GM23248 (cell line): ENCODE data around the gene TRIM44. TPM values are rescaled to one million over a fixed set of nuclear protein-coding genes. Genes with fewer than 3 reads are reported as not detected.
A peak's percentile ranks its signal among the peaks of the same experiment; 100 is the strongest.

Source experiments
- DNase-seq: peaks from one replicate; pipeline ENCODE4 v3.0.0-alpha.2; 2015
- H2AFZ ChIP-seq: fragments of 200-600 bp; sonication (generic); 2 replicates; pipeline ENCODE4 v1.6.1; 2016; ENCODE audit warnings: antibody characterized with exemption
- H3F3A ChIP-seq: fragments of 200-600 bp; sonication (generic); 2 replicates; pipeline ENCODE4 v1.6.1; 2016; ENCODE audit warnings: mild to moderate bottlenecking, antibody characterized with exemption, mixed run types; ENCODE audit not compliant: insufficient read depth
- H3K27ac ChIP-seq: fragments of 200-600 bp; sonication (generic); 2 replicates; pipeline ENCODE4 v1.5.1; 2016; ENCODE audit warnings: mild to moderate bottlenecking
- H3K27me3 ChIP-seq: fragments of 200-600 bp; sonication (generic); replicated peaks from 2 replicates; pipeline ENCODE4 v1.6.1; 2016; ENCODE audit warnings: mild to moderate bottlenecking; ENCODE audit not compliant: insufficient read depth
- H3K36me3 ChIP-seq: fragments of 200-600 bp; sonication (generic); 2 replicates; pipeline ENCODE4 v1.6.1; 2016; ENCODE audit warnings: low read depth, mild to moderate bottlenecking
- H3K4me1 ChIP-seq: fragments of 200-600 bp; sonication (generic); 2 replicates; pipeline ENCODE4 v1.6.1; 2016; ENCODE audit warnings: mild to moderate bottlenecking; ENCODE audit not compliant: insufficient read depth
- H3K4me2 ChIP-seq: fragments of 200-600 bp; sonication (generic); one replicate; pipeline ENCODE4 v1.6.1; 2016; ENCODE audit warnings: mild to moderate bottlenecking; ENCODE audit not compliant: unreplicated experiment
- H3K4me3 ChIP-seq: fragments of 200-600 bp; sonication (generic); 2 replicates; pipeline ENCODE4 v1.5.1; 2016; ENCODE audit warnings: mild to moderate bottlenecking
- H3K79me2 ChIP-seq: fragments of 200-600 bp; sonication (generic); 2 replicates; pipeline ENCODE4 v1.6.1; 2016; ENCODE audit warnings: mild to moderate bottlenecking; ENCODE audit not compliant: insufficient read depth
- H3K9ac ChIP-seq: fragments of 200-600 bp; sonication (generic); 2 replicates; pipeline ENCODE4 v1.6.1; 2016; ENCODE audit warnings: mild to moderate bottlenecking
- H3K9me2 ChIP-seq: fragments of 200-600 bp; sonication (generic); 2 replicates; pipeline ENCODE4 v1.6.1; 2016; ENCODE audit warnings: mixed run types, mild to moderate bottlenecking, moderate library complexity; ENCODE audit not compliant: insufficient read depth
- H3K9me3 ChIP-seq: fragments of 200-600 bp; sonication (generic); one replicate; pipeline ENCODE4 v1.6.1; 2017; ENCODE audit warnings: low read depth
- H4K20me1 ChIP-seq: fragments of 200-600 bp; sonication (generic); 2 replicates; pipeline ENCODE4 v1.6.0; 2016; ENCODE audit not compliant: insufficient read depth
- EZH2 ChIP-seq: fragments of 200-600 bp; sonication (generic); IDR thresholded peaks from 2 replicates; pipeline ENCODE4 v1.6.1; 2018; ENCODE audit warnings: antibody characterized with exemption, mild to moderate bottlenecking; ENCODE audit not compliant: insufficient read depth, poor library complexity, severe bottlenecking
- EZH2phosphoT487 ChIP-seq: fragments of 200-600 bp; sonication (generic); IDR thresholded peaks from 2 replicates; pipeline ENCODE4 v1.6.1; 2018; ENCODE audit warnings: antibody characterized with exemption, moderate library complexity, mild to moderate bottlenecking, low read depth; ENCODE audit not compliant: insufficient read depth
- WGBS, 2 experiments: methylation state at CpG; one replicate each; pipeline ENCODE4 v1.1.6; 2015 to 2017; ENCODE audit warnings: low lambda C conversion rate in 2 of 2, low coverage in 1 of 2; ENCODE audit errors: missing lambda C conversion rate in 2 of 2; 5-methylcytosine and 5-hydroxymethylcytosine counted together
- in situ Hi-C: fragments of 300-500 bp; cut with MboI; formaldehyde crosslinking; loops from 2 replicates; pipeline ENCODE4 v1.15.0; 2020
- polyA plus RNA-seq: library from polyadenylated mRNA; unstranded; fragments of >200 nt; fragmentation: Nextera tagmentation; extraction: Ambion mirVana; gene quantifications from 2 replicates; pipeline ENCODE4 v1.2.1, GENCODE V29; 2016
- total RNA-seq: library from RNA; depleted of rRNA; stranded (reverse); fragments of >200 nt; shearing (Covaris generic); gene quantifications from 2 replicates; pipeline ENCODE4 v1.2.3, GENCODE V29; 2014

The TRIM44 gene
- total and polyA plus RNA-seq, 2 experiments from 2014 or later, result 32.2 to 37.1 TPM

GRCh38 chr11:35761899-35762298 lies 99.3 kb downstream of the TRIM44 start:
- H3K9me3 ChIP-seq, result no peaks in the 10 kb centered on the region
- no peaks in the 10 kb centered on the region for H3K27me3 ChIP-seq
- DNase-seq, result no peak
- H4K20me1 ChIP-seq, result peaks cover 4% of the 10 kb centered on the region; the same call in 1 of the 2 replicates
- H2AFZ ChIP-seq, result no peak overlapping the region
- in situ Hi-C loops, result no loop called here
- no peak overlapping the region for H3K4me2 ChIP-seq
- H3K79me2 ChIP-seq, result peaks cover 52% of the 10 kb centered on the region
- H3K4me3 ChIP-seq, result no peak overlapping the region
- TF ChIP-seq EZH2phosphoT487 (no peak), EZH2 (no peak)
- no peaks in the 10 kb centered on the region for H3F3A ChIP-seq
- 60 to 63% methylated on average over 1 of the region's 1 CpG for WGBS, 2 experiments
- H3K9ac ChIP-seq, result no peak overlapping the region
- H3K9me2 ChIP-seq, result no peaks in the 10 kb centered on the region
- no peak overlapping the region for H3K27ac ChIP-seq
- no peaks in the 10 kb centered on the region for H3K4me1 ChIP-seq
- no peaks in the 10 kb centered on the region for H3K36me3 ChIP-seq

GRCh38 chr11:35763301-35763700 lies 100.7 kb downstream of the TRIM44 start:
- no peaks in the 10 kb centered on the region for H3K9me2 ChIP-seq
- no peak for DNase-seq
- H2AFZ ChIP-seq, result no peak overlapping the region
- H3K79me2 ChIP-seq, result peaks cover 56% of the 10 kb centered on the region
- H3K9me3 ChIP-seq, result no peaks in the 10 kb centered on the region
- H4K20me1 ChIP-seq, result peaks cover 4% of the 10 kb centered on the region; the same call in 1 of the 2 replicates
- H3K4me2 ChIP-seq, result no peak overlapping the region
- TF ChIP-seq EZH2, result no peak
- TF ChIP-seq EZH2phosphoT487, result no peak
- no peaks in the 10 kb centered on the region for H3K27me3 ChIP-seq
- in situ Hi-C loops, result no loop called here
- H3K36me3 ChIP-seq, result no peaks in the 10 kb centered on the region
- WGBS, 2 experiments, result 97 to 100% methylated on average over 1 of the region's 1 CpG
- H3K9ac ChIP-seq, result no peak overlapping the region
- H3K4me3 ChIP-seq, result no peak overlapping the region
- no peak overlapping the region for H3K27ac ChIP-seq
- H3F3A ChIP-seq, result no peaks in the 10 kb centered on the region
- H3K4me1 ChIP-seq, result no peaks in the 10 kb centered on the region

- Histone ChIP-seq H3K4me3 (no peak overlapping the region), H3K79me2 (peaks cover 57% of the 10 kb centered on the region), H3K9ac (no peak overlapping the region), H3K4me1 (no peaks in the 10 kb centered on the region), H3K4me2 (no peak overlapping the region), H3K9me2 (no peaks in the 10 kb centered on the region), H3K27ac (no peak overlapping the region), H3K36me3 (no peaks in the 10 kb centered on the region), H3K9me3 (no peaks in the 10 kb centered on the region), H3F3A (no peaks in the 10 kb centered on the region), H2AFZ (no peak overlapping the region), H3K27me3 (no peaks in the 10 kb centered on the region), H4K20me1 (peaks cover 4% of the 10 kb centered on the region; the same call in 1 of the 2 replicates)
- in situ Hi-C loops, result no loop called here
- TF ChIP-seq EZH2 (no peak), EZH2phosphoT487 (no peak)
- WGBS, 2 experiments, result 71 to 73% methylated on average over 4 of the region's 4 CpGs
- no peak for DNase-seq
Observed at GRCh38 chr11:35763765-35764164, 101.2 kb downstream of the TRIM44 start.

- H2AFZ ChIP-seq, result no peak overlapping the region
- H4K20me1 ChIP-seq, result peaks cover 4% of the 10 kb centered on the region; the same call in 1 of the 2 replicates
- H3K9ac ChIP-seq, result no peak overlapping the region
- no peaks in the 10 kb centered on the region for H3K9me2 ChIP-seq
- H3K27ac ChIP-seq, result no peak overlapping the region
- H3K27me3 ChIP-seq, result no peaks in the 10 kb centered on the region
- H3K36me3 ChIP-seq, result no peaks in the 10 kb centered on the region
- WGBS, 2 experiments, result 78 to 89% methylated on average over 6 of the region's 6 CpGs
- H3K4me1 ChIP-seq, result no peaks in the 10 kb centered on the region
- no peaks in the 10 kb centered on the region for H3F3A ChIP-seq
- no peaks in the 10 kb centered on the region for H3K9me3 ChIP-seq
- TF ChIP-seq EZH2phosphoT487 (no peak), EZH2 (no peak)
- no peak overlapping the region for H3K4me2 ChIP-seq
- in situ Hi-C loops, result no loop called here
- peaks cover 63% of the 10 kb centered on the region for H3K79me2 ChIP-seq
- no peak overlapping the region for H3K4me3 ChIP-seq
- DNase-seq, result no peak
Observed at GRCh38 chr11:35764417-35764816, 101.8 kb downstream of the TRIM44 start.

- Histone ChIP-seq H3F3A (peaks cover 5% of the 10 kb centered on the region; the same call in 1 of the 2 replicates), H3K27me3 (no peaks in the 10 kb centered on the region), H3K4me1 (no peaks in the 10 kb centered on the region), H2AFZ (no peak overlapping the region), H4K20me1 (peaks cover 4% of the 10 kb centered on the region; the same call in 1 of the 2 replicates), H3K9me3 (no peaks in the 10 kb centered on the region), H3K4me2 (no peak overlapping the region), H3K4me3 (no peak overlapping the region), H3K27ac (no peak overlapping the region), H3K9me2 (no peaks in the 10 kb centered on the region), H3K79me2 (peaks cover 70% of the 10 kb centered on the region), H3K36me3 (no peaks in the 10 kb centered on the region), H3K9ac (no peak overlapping the region)
- TF ChIP-seq EZH2 (no peak), EZH2phosphoT487 (no peak)
- peak; percentile 47 for DNase-seq
- in situ Hi-C loops, result no loop called here
- 77 to 78% methylated on average over 1 of the region's 1 CpG for WGBS, 2 experiments
Observed at GRCh38 chr11:35765211-35765610, 102.6 kb downstream of the TRIM44 start.
